ENCODE results near the gene NFE2L1.

DNA sequence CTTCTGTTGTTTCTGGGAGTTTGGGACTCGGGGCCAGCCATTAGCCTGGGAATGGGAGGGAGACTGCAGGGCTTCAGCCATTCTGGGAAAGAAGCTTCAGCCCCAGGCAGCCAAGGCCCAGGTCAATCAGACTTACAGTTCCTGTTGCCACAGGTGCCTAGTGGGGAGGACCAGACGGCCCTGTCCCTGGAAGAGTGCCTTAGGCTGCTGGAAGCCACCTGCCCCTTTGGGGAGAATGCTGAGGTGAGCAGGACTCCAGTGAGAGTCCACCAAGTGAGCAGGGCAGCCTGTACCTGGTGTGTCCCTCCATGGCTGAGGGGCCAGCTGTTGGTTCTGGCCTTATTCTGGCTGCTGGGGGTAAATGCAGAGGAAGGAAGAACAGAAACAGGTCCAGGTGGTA lies 8.7 kb downstream of the NFE2L1 start:
- TF ChIP-seq, protein P1, sequence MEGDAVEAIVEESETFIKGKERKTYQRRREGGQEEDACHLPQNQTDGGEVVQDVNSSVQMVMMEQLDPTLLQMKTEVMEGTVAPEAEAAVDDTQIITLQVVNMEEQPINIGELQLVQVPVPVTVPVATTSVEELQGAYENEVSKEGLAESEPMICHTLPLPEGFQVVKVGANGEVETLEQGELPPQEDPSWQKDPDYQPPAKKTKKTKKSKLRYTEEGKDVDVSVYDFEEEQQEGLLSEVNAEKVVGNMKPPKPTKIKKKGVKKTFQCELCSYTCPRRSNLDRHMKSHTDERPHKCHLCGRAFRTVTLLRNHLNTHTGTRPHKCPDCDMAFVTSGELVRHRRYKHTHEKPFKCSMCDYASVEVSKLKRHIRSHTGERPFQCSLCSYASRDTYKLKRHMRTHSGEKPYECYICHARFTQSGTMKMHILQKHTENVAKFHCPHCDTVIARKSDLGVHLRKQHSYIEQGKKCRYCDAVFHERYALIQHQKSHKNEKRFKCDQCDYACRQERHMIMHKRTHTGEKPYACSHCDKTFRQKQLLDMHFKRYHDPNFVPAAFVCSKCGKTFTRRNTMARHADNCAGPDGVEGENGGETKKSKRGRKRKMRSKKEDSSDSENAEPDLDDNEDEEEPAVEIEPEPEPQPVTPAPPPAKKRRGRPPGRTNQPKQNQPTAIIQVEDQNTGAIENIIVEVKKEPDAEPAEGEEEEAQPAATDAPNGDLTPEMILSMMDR (IDR thresholded peaks at IDR 0.05): no peak
- TF ChIP-seq POLR2A (IDR thresholded peaks at IDR 0.05): no peak
